Stomach (tissue), 4 donors: Measurements from ENCODE around the gene CTSW.

Experiments
- CTCF ChIP-seq, 7 experiments: fragments of 450-650 bp in 4 of 7; fragments of 200-600 bp in 3 of 7; sonication (generic) in 3 of 7; IDR thresholded peaks; one replicate each; pipeline ENCODE4 v1.5.1; 2016 to 2019; ENCODE audit warnings: antibody characterized with exemption in 7 of 7, control low read depth in 2 of 7, mild to moderate bottlenecking in 1 of 7
- POLR2AphosphoS5 ChIP-seq, 3 donors: sonication (generic); formaldehyde crosslinking; IDR thresholded peaks; one replicate each; pipeline ENCODE4 v1.6.1; 2016; ENCODE audit warnings: antibody characterized with exemption in 3 of 3

GRCh38 chr11:65871811-65872548, 7.7 kb upstream of the CTSW start:
- no peak for TF ChIP-seq POLR2AphosphoS5 (IDR thresholded peaks at IDR 0.05)
- TF ChIP-seq CTCF (IDR thresholded peaks at IDR 0.05) = no peak
